CD4-positive, CD25-positive, alpha-beta regulatory T cell (primary cell): ENCODE results near the gene TOX4. TPM values are rescaled to one million over a fixed set of nuclear protein-coding genes. Genes with fewer than 3 reads are reported as not detected.

Experiments
- ATAC-seq, 2 donors: fragments of 150-1000 bp; cut with Tn5 transposase; one replicate each; pipeline ENCODE4 v1.10.0; 2021; ENCODE audit warnings: low read depth in 2 of 2, moderate number of reproducible peaks in 2 of 2, moderate library complexity in 1 of 2
- DNase-seq, 3 donors: peaks; one replicate each; pipeline versions ENCODE4 v3.0.0 to v3.0.0-alpha.2; 2012 to 2022; ENCODE audit warnings: mixed read lengths in 1 of 3
- H3K27ac ChIP-seq: one replicate; pipeline ENCODE4 v1.7.0; 2013; ENCODE audit warnings: mild to moderate bottlenecking, low read length; ENCODE audit not compliant: insufficient read depth, poor library complexity, severe bottlenecking
- H3K27me3 ChIP-seq: one replicate; pipeline ENCODE4 v1.7.0; 2013; ENCODE audit warnings: low read length; ENCODE audit not compliant: control insufficient read depth, insufficient read depth
- H3K36me3 ChIP-seq: one replicate; pipeline ENCODE4 v1.7.0; 2013; ENCODE audit warnings: mild to moderate bottlenecking, low read length, moderate library complexity; ENCODE audit not compliant: control insufficient read depth, insufficient read depth
- H3K4me1 ChIP-seq: 2 replicates; pipeline ENCODE4 v1.7.0; 2013; ENCODE audit warnings: mild to moderate bottlenecking, low read length; ENCODE audit not compliant: insufficient read depth, control insufficient read depth, poor library complexity, severe bottlenecking
- H3K4me3 ChIP-seq: one replicate; pipeline ENCODE4 v1.7.0; 2013; ENCODE audit warnings: low read depth, mild to moderate bottlenecking, low read length, moderate library complexity
- H3K9me3 ChIP-seq, 2 experiments: 1 replicate in 1 of 2; 2 replicates in 1 of 2; pipeline ENCODE4 v1.7.0; 2013; ENCODE audit warnings: low read length in 2 of 2, mild to moderate bottlenecking in 1 of 2, moderate library complexity in 1 of 2; ENCODE audit not compliant: control insufficient read depth in 2 of 2
- H3K27ac Mint-ChIP-seq, 3 donors: one replicate each; pipeline ENCODE4 v1.8.0; 2020 to 2022; ENCODE audit warnings: mild to moderate bottlenecking in 3 of 3, mixed read lengths in 3 of 3, moderate library complexity in 2 of 3
- H3K27me3 Mint-ChIP-seq: one replicate; pipeline ENCODE4 v1.8.0; 2022; ENCODE audit warnings: mild to moderate bottlenecking, mixed read lengths
- H3K36me3 Mint-ChIP-seq: one replicate; pipeline ENCODE4 v1.8.0; 2020; ENCODE audit warnings: mixed read lengths
- H3K4me1 Mint-ChIP-seq, 4 donors: one replicate each; pipeline ENCODE4 v1.8.0; 2020 to 2022; ENCODE audit warnings: mixed read lengths in 4 of 4, mild to moderate bottlenecking in 1 of 4
- H3K4me3 Mint-ChIP-seq, 4 donors: one replicate each; pipeline ENCODE4 v1.8.0; 2020 to 2022; ENCODE audit warnings: mild to moderate bottlenecking in 4 of 4, mixed read lengths in 4 of 4, moderate library complexity in 3 of 4
- H3K9me3 Mint-ChIP-seq, 7 donors: one replicate each; pipeline ENCODE4 v1.8.0; 2020 to 2022; ENCODE audit warnings: mixed read lengths in 7 of 7, mild to moderate bottlenecking in 3 of 7, moderate library complexity in 2 of 7
- polyA plus RNA-seq, 4 donors: library from polyadenylated mRNA; unstranded; fragments of 300-500 nt; fragmentation: Illumina TruSeq; gene quantifications; one replicate each; pipeline ENCODE4 v1.2.3, GENCODE V29; 2021
- total RNA-seq: library from RNA; stranded (reverse); gene quantifications from one replicate; pipeline ENCODE4 v1.2.3, GENCODE V29; 2022

TOX4 gene
- total and polyA plus RNA-seq, 5 donors from 2014 or later: 90.0 to 128 (median 99.1) TPM

- no peak overlapping the region for H3K27ac ChIP-seq
- H3K36me3 ChIP-seq: peaks cover 52% of the 10 kb centered on the region
- no peaks in the 10 kb centered on the region for H3K27me3 Mint-ChIP-seq
- H3K9me3 Mint-ChIP-seq: no peaks in the 10 kb centered on the region
- no peaks in the 10 kb centered on the region for H3K4me1 ChIP-seq
- ATAC-seq (no peak), DNase-seq (no peak)
- peak overlapping the region in 1 of 4 donors; percentile 61 for H3K4me3 Mint-ChIP-seq
- peaks cover 25% of the 10 kb centered on the region for H3K36me3 Mint-ChIP-seq
- peaks cover 11 to 22% (median 18%) of the 10 kb centered on the region in 4 donors for H3K4me1 Mint-ChIP-seq
- H3K9me3 ChIP-seq: no peaks in the 10 kb centered on the region
- no peaks in the 10 kb centered on the region for H3K27me3 ChIP-seq
- no peak overlapping the region for H3K4me3 ChIP-seq
- H3K27ac Mint-ChIP-seq: peak overlapping the region in 1 of 3 donors; percentile 23
Measured at GRCh38 chr14:21486640-21487087, 9.7 kb downstream of the TOX4 start.

DNA sequence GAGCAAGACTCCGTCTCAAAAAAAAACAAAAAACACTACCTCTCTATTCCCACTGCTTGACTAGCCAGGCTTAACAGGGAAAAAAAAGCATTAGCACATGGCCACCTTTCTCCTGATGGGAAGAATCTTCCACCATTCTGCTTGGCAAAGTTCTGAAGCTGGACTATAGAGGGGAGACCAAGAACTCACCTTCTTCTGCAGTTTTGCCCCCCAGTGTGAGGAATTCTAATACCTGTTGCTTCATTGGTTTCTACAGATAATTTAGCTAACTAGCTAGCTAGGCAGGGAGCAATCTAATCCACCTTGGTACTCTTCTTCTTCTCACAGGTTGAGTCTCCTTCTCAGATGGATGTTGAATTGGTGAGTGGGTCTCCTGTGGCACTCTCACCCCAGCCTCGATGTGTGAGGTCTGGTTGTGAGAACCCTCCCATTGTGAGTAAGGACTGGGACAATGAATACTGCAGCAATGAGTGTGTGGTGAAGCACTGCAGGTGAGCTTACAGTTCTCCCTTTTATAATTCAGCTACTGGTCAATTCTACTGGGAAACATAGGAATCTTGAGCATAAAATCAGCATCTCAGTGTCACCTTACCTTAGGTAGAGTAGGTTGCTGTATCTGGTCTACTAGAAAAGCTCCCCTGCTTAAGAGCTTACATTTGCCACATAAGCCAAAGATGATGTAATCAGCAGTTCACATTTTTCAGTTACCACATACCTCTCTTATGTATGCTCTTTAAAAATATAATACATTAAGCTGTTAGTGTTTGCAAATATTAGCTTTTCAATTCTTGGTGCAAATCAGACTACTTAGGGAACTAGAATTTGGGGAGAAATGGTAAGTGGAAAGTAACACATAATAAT, 18.1 kb downstream of the TOX4 start:
- Mint-ChIP-seq H3K4me3 (no peak overlapping the region), H3K27ac (peak overlapping the region in 2 of 3 donors; percentile 26 to 31), H3K36me3 (peaks cover 49% of the 10 kb centered on the region), H3K4me1 (peaks cover 0 to 21% (median 16%) of the 10 kb centered on the region in 4 donors), H3K9me3 (no peaks in the 10 kb centered on the region), H3K27me3 (no peaks in the 10 kb centered on the region)
- no peaks in the 10 kb centered on the region for H3K9me3 ChIP-seq
- H3K4me3 ChIP-seq: no peak overlapping the region
- H3K27ac ChIP-seq: no peak overlapping the region
- peaks cover 89% of the 10 kb centered on the region for H3K36me3 ChIP-seq
- peaks cover 3% of the 10 kb centered on the region for H3K4me1 ChIP-seq
- DNase-seq: no peak
- ATAC-seq: no peak
- H3K27me3 ChIP-seq: no peaks in the 10 kb centered on the region

GRCh38 chr14:21496453-21496852, 19.5 kb downstream of the TOX4 start:
- Mint-ChIP-seq H3K27me3 (no peaks in the 10 kb centered on the region), H3K27ac (peak overlapping the region in 1 of 3 donors; percentile 46), H3K9me3 (no peaks in the 10 kb centered on the region), H3K4me3 (no peak overlapping the region), H3K36me3 (peaks cover 49% of the 10 kb centered on the region), H3K4me1 (peaks cover 0 to 28% (median 16%) of the 10 kb centered on the region in 4 donors)
- Histone ChIP-seq H3K27ac (no peak overlapping the region), H3K4me3 (no peak overlapping the region), H3K9me3 (no peaks in the 10 kb centered on the region), H3K27me3 (no peaks in the 10 kb centered on the region), H3K4me1 (peaks cover 3% of the 10 kb centered on the region), H3K36me3 (peaks cover 87% of the 10 kb centered on the region)
- ATAC-seq (no peak), DNase-seq (no peak)

GRCh38 chr14:21498540-21499526, 21.8 kb downstream of the TOX4 start:
- Histone ChIP-seq H3K4me3 (no peak overlapping the region), H3K4me1 (peaks cover 3% of the 10 kb centered on the region), H3K27ac (peak overlapping the region; percentile 68), H3K36me3 (peaks cover 86% of the 10 kb centered on the region), H3K9me3 (no peaks in the 10 kb centered on the region), H3K27me3 (no peaks in the 10 kb centered on the region)
- H3K9me3 Mint-ChIP-seq: no peaks in the 10 kb centered on the region
- peak overlapping the region in 1 of 4 donors; percentile 27 for H3K4me3 Mint-ChIP-seq
- ATAC-seq (peak; percentile 74 to 76), DNase-seq (peak in 2 of 3 donors; percentile 61 to 75)
- H3K27me3 Mint-ChIP-seq: no peaks in the 10 kb centered on the region
- H3K36me3 Mint-ChIP-seq: peaks cover 47% of the 10 kb centered on the region
- peaks cover 0 to 26% (median 17%) of the 10 kb centered on the region in 4 donors for H3K4me1 Mint-ChIP-seq
- peak overlapping the region in 2 of 3 donors; percentile 77 to 82 for H3K27ac Mint-ChIP-seq

DNA sequence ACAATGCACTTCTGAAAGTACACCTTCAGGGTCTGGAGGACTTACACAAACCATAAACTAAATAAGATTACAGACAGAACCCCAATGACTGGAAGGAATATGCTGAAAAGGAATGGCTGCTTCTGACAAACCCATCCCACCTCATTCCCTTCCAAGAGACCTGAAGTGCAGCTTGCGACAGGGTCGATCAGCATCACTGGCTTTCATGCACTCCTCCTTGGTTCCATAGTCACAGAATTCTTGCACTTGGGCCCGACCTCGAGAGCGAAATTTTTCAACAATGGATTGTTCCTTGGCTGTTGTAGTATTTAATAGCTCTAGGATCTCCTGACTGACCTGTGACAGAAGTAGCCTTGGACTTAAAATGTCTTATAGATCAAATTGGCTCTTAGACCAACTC, 24.6 kb downstream of the TOX4 start:
- peaks cover 11 to 40% (median 27%) of the 10 kb centered on the region in 4 donors for H3K4me1 Mint-ChIP-seq

DNA sequence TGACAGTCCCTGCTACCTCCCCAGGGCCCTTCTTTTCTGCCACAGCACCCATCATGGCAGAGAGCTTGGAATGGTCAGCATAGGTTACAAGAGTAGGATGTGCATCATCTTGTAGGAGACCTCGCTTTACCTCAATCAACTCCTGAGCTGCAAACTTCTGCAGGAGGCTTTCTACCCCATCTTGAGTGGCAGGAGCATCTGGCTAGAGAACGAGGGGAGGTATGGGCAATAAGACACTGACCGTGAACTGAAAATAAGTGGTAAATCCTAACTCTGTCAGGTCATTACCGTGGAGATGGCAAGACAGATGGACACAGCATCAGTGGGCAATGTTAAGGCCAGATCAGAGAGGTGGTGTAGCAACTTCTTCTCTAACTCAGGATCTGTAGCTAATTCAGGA, 26.4 kb downstream of the TOX4 start:
- no peak for ATAC-seq
- no peaks in the 10 kb centered on the region for H3K27me3 Mint-ChIP-seq
- H3K36me3 Mint-ChIP-seq: peaks cover 41% of the 10 kb centered on the region
- Histone ChIP-seq H3K4me3 (no peak overlapping the region), H3K9me3 (no peaks in the 10 kb centered on the region), H3K36me3 (peaks cover 52% of the 10 kb centered on the region), H3K27ac (no peak overlapping the region), H3K27me3 (no peaks in the 10 kb centered on the region), H3K4me1 (peaks cover 18% of the 10 kb centered on the region)
- peaks cover 11 to 48% (median 35%) of the 10 kb centered on the region in 4 donors for H3K4me1 Mint-ChIP-seq
- H3K9me3 Mint-ChIP-seq: peaks cover 0 to 2% (median 0%) of the 10 kb centered on the region in 7 donors
- no peak overlapping the region for H3K27ac Mint-ChIP-seq
- no peak overlapping the region for H3K4me3 Mint-ChIP-seq
- DNase-seq: no peak

More for the DNA sequence above, 24.6 kb downstream of the TOX4 start:
- DNase-seq (no peak), ATAC-seq (no peak)
- Mint-ChIP-seq H3K4me3 (no peak overlapping the region), H3K9me3 (peaks cover 0 to 2% (median 0%) of the 10 kb centered on the region in 7 donors), H3K27ac (no peak overlapping the region), H3K27me3 (no peaks in the 10 kb centered on the region), H3K36me3 (peaks cover 37% of the 10 kb centered on the region)
- no peak overlapping the region for H3K4me3 ChIP-seq
- peaks cover 16% of the 10 kb centered on the region for H3K4me1 ChIP-seq
- peaks cover 63% of the 10 kb centered on the region for H3K36me3 ChIP-seq
- H3K27me3 ChIP-seq: no peaks in the 10 kb centered on the region
- H3K9me3 ChIP-seq: no peaks in the 10 kb centered on the region
- no peak overlapping the region for H3K27ac ChIP-seq

DNA sequence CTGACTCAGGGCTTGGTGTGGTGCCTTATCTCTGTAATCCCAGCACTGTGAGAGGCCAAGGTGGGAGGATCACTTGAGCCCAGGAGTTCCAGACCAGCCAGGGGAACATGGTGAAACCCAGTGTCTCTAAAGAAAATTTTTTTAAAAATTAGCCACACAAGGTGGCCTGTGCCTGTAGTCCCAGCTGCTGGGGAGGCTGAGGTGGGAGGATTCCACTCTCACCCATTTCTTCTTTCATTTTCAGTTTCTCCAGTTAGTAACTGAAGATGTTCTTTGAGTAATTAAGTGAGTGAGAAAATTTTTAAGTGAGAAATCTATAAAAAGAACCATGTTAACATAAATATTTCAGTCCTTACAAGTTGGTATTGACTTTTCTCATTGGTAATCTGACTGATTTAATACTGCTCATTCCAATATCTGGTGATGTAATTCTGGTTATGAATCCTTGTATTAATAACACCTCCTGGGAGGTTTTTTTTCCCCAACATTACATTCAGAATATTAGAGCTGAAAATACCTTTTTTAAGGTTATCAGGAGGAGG, 28.1 kb downstream of the TOX4 start:
- Histone ChIP-seq H3K36me3 (peaks cover 38% of the 10 kb centered on the region), H3K4me3 (peak overlapping the region; percentile 43), H3K9me3 (no peaks in the 10 kb centered on the region), H3K27me3 (no peaks in the 10 kb centered on the region), H3K27ac (peak overlapping the region; percentile 9), H3K4me1 (peaks cover 31% of the 10 kb centered on the region)
- DNase-seq (peak in 1 of 3 donors; percentile 62), ATAC-seq (no peak)
- H3K4me3 Mint-ChIP-seq: peak overlapping the region in 3 of 4 donors; percentile 41 to 77 (median 47)
- H3K27me3 Mint-ChIP-seq: no peaks in the 10 kb centered on the region
- peaks cover 0 to 2% (median 0%) of the 10 kb centered on the region in 7 donors for H3K9me3 Mint-ChIP-seq
- H3K4me1 Mint-ChIP-seq: peaks cover 17 to 49% (median 37%) of the 10 kb centered on the region in 4 donors
- peaks cover 30% of the 10 kb centered on the region for H3K36me3 Mint-ChIP-seq
- peak overlapping the region; percentile 52 to 83 (median 54) for H3K27ac Mint-ChIP-seq
